A673 (cell line): ENCODE measurements around the gene TMCC1. TPM values are rescaled to one million over a fixed set of nuclear protein-coding genes. Genes with fewer than 3 reads are reported as not detected.

Source experiments
- BruUV-seq: library from RNA; stranded (reverse); fragments of 400-500 nt; replicated peaks from 2 replicates; lab custom pipeline; 2021; lab: Mats Ljungman, UMichigan
- CTCF ChIA-PET: fragments of 300-600 bp; sonication (Branson Sonifier 250); formaldehyde crosslinking; loops from one replicate; lab custom pipeline; 2022; ENCODE audit warnings: antibody characterized with exemption; lab: Charles Lee
- POLR2A ChIA-PET: fragments of 300-600 bp; sonication (Branson Sonifier 250); formaldehyde crosslinking; loops from one replicate; lab custom pipeline; 2022; ENCODE audit warnings: antibody characterized with exemption; ENCODE audit not compliant: low non-redundant PET; lab: Charles Lee
- DNase-seq: peaks from one replicate; pipeline ENCODE4 v3.0.0-alpha.2; 2015; ENCODE audit warnings: low spot score
- H3K27ac ChIP-seq: fragments of 200-600 bp; sonication (generic); 2 replicates; pipeline ENCODE4 v1.5.1; 2016; ENCODE audit warnings: mixed run types, low read depth, mild to moderate bottlenecking, mixed read lengths, antibody characterized with exemption, low read length; ENCODE audit not compliant: poor library complexity, severe bottlenecking
- H3K27me3 ChIP-seq: fragments of 200-600 bp; sonication (generic); replicated peaks from 2 replicates; pipeline ENCODE4 v1.6.1; 2017; ENCODE audit warnings: mixed run types, low read depth, mild to moderate bottlenecking, mixed read lengths, antibody characterized with exemption, low read length; ENCODE audit not compliant: insufficient read depth, poor library complexity
- H3K36me3 ChIP-seq: fragments of 200-600 bp; sonication (generic); 2 replicates; pipeline ENCODE4 v1.6.1; 2016; ENCODE audit warnings: mixed run types, mild to moderate bottlenecking, mixed read lengths, antibody characterized with exemption, low read length; ENCODE audit not compliant: insufficient read depth, poor library complexity, severe bottlenecking
- H3K4me1 ChIP-seq: fragments of 200-600 bp; sonication (generic); 2 replicates; pipeline ENCODE4 v1.6.1; 2017; ENCODE audit warnings: mixed run types, mild to moderate bottlenecking, mixed read lengths, antibody characterized with exemption, low read length; ENCODE audit not compliant: insufficient read depth, poor library complexity, severe bottlenecking
- H3K4me3 ChIP-seq: fragments of 200-600 bp; sonication (generic); 2 replicates; pipeline ENCODE4 v1.5.1; 2016; ENCODE audit warnings: low read depth, mixed run types, mild to moderate bottlenecking, mixed read lengths, low read length; ENCODE audit not compliant: poor library complexity, severe bottlenecking
- H3K9me3 ChIP-seq: fragments of 200-600 bp; sonication (generic); 2 replicates; pipeline ENCODE4 v1.6.1; 2016; ENCODE audit warnings: mixed run types, low read depth, mild to moderate bottlenecking, mixed read lengths, antibody characterized with exemption, low read length; ENCODE audit not compliant: poor library complexity, severe bottlenecking
- EZH2 ChIP-seq: fragments of 200-600 bp; sonication (generic); IDR thresholded peaks from 2 replicates; pipeline ENCODE4 v1.6.1; 2017; ENCODE audit warnings: borderline replicate concordance, low read depth, mild to moderate bottlenecking, mixed read lengths, antibody characterized with exemption, low read length; ENCODE audit not compliant: poor library complexity, severe bottlenecking
- intact Hi-C: fragments of 100-400 bp; cut with micrococcal nuclease; formaldehyde crosslinking; loops from one replicate; pipeline ENCODE4 v1.10.0; 2022; ENCODE audit not compliant: unreplicated experiment
- total RNA-seq: library from RNA; stranded (reverse); gene quantifications from 2 replicates; pipeline ENCODE4 v1.2.3, GENCODE V29; 2021
- TF ChIP-seq, protein P1 (sequence below): fragments of 300-800, 200-600 bp; sonication (generic); conservative IDR thresholded peaks from 2 replicates; pipeline ENCODE4 v1.5.1; 2017; ENCODE audit warnings: low read depth, mild to moderate bottlenecking, antibody characterized with exemption, low read length, moderate library complexity, mixed read lengths

Gene TMCC1
- total RNA-seq, 1 experiment from 2014 or later, result 29.4 TPM

DNA sequence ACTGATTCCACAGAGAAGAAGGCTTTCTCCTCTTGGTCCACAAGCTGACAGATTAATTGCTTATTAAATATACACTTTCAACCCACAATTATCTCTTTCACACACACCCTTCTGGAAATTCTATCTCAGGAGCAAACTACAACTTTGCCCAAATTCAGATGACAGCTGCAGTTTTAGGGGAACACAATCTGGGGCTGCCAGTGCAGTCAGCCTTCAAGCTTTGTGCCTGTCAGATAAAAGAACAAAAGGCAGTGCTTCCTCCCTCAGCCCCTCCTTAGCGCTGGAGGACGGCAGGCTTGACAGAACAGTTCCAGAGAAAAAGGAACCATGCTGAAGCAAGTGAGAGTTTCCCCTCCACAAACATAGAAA, 99.6 kb downstream of the TMCC1 start:
- POLR2A ChIA-PET, result no interaction called here
- Histone ChIP-seq H3K4me3 (no peak overlapping the region), H3K9me3 (no peaks in the 10 kb centered on the region), H3K27ac (no peak overlapping the region), H3K36me3 (no peaks in the 10 kb centered on the region), H3K27me3 (no peaks in the 10 kb centered on the region), H3K4me1 (peaks cover 24% of the 10 kb centered on the region)
- intact Hi-C loops, result no loop called here
- no TSS peak for BruUV-seq
- peak; percentile 35 for DNase-seq
- no peak for TF ChIP-seq EZH2
- TF ChIP-seq, protein P1, sequence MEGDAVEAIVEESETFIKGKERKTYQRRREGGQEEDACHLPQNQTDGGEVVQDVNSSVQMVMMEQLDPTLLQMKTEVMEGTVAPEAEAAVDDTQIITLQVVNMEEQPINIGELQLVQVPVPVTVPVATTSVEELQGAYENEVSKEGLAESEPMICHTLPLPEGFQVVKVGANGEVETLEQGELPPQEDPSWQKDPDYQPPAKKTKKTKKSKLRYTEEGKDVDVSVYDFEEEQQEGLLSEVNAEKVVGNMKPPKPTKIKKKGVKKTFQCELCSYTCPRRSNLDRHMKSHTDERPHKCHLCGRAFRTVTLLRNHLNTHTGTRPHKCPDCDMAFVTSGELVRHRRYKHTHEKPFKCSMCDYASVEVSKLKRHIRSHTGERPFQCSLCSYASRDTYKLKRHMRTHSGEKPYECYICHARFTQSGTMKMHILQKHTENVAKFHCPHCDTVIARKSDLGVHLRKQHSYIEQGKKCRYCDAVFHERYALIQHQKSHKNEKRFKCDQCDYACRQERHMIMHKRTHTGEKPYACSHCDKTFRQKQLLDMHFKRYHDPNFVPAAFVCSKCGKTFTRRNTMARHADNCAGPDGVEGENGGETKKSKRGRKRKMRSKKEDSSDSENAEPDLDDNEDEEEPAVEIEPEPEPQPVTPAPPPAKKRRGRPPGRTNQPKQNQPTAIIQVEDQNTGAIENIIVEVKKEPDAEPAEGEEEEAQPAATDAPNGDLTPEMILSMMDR, result no peak
- CTCF ChIA-PET, result no interaction called here

DNA sequence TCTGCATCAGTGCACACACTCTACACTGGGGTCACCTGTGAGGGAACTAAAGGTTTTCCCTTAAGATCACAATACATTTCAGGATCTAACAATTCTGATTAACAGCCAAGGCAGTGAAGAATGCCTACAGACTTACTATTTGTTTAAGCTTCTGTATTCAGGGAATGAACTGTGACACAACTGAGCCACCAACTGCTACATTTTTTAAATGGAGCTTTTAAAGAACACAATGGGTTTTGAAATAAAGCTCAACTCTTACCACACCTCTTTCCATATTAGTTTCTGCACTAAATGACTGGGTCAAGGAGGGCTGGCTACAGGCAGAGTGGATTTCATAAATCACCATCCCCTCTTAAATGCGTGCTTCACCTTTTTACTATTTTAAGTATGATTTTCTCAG, 100.2 kb downstream of the TMCC1 start:
- Histone ChIP-seq H3K9me3 (no peaks in the 10 kb centered on the region), H3K4me3 (no peak overlapping the region), H3K4me1 (peaks cover 24% of the 10 kb centered on the region), H3K27ac (no peak overlapping the region), H3K27me3 (no peaks in the 10 kb centered on the region), H3K36me3 (no peaks in the 10 kb centered on the region)
- BruUV-seq, result no TSS peak
- ChIA-PET POLR2A (no interaction called here), CTCF (no interaction called here)
- DNase-seq, result no peak
- intact Hi-C loops, result no loop called here
- TF ChIP-seq, protein P1, result no peak
- no peak for TF ChIP-seq EZH2

DNA sequence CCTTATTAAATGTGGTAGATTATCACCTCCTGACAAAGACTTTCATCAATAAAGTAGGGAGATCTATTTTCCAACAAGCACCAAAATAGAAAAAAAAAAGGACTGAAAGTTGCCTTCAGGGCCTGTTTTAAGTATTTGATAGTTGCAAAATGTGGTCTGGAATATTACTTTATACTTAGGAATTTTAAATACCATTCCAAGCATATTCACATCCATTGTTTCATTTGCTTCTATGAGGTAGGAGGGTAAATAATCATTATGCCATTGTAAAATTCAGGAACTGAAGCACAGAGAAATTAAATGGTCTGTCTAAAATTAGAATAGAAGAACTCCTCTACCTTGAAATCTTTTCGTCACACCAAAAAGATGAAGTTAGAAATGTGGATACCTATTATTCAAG, 110.0 kb downstream of the TMCC1 start:
- no peak overlapping the region for H3K27ac ChIP-seq
- TF ChIP-seq EZH2, result no peak
- TF ChIP-seq, protein P1, result no peak
- intact Hi-C loops, result no loop called here
- DNase-seq, result no peak
- H3K27me3 ChIP-seq, result no peaks in the 10 kb centered on the region
- H3K4me1 ChIP-seq, result no peaks in the 10 kb centered on the region
- H3K36me3 ChIP-seq, result no peaks in the 10 kb centered on the region
- no peaks in the 10 kb centered on the region for H3K9me3 ChIP-seq
- ChIA-PET CTCF (no interaction called here), POLR2A (no interaction called here)
- no peak overlapping the region for H3K4me3 ChIP-seq
- BruUV-seq, result no TSS peak
